Naive thymus-derived CD4-positive, alpha-beta T cell (primary cell): ENCODE results near the gene SFMBT2. TPM values are rescaled to one million over a fixed set of nuclear protein-coding genes. Genes with fewer than 3 reads are reported as not detected.

Experiments
- ATAC-seq: fragments of 150-1000 bp; cut with Tn5 transposase; 2 replicates; pipeline ENCODE4 v1.10.0; 2021; ENCODE audit warnings: mild to moderate bottlenecking, moderate library complexity
- CTCF ChIA-PET: fragments of 350-600 bp; sonication (Branson Sonifier 250); formaldehyde crosslinking; loops from one replicate; lab custom pipeline; 2021; ENCODE audit warnings: antibody characterized with exemption; lab: Charles Lee
- POLR2A ChIA-PET: fragments of 350-600 bp; sonication (Branson Sonifier 250); formaldehyde crosslinking; loops from one replicate; lab custom pipeline; 2021; ENCODE audit warnings: antibody characterized with exemption, inconsistent platforms; lab: Charles Lee
- DNase-seq, 9 donors: peaks; one replicate each; pipeline versions ENCODE4 v3.0.0 to v3.0.0-alpha.2; 2020 to 2022; ENCODE audit warnings: mixed read lengths in 1 of 9
- H3K27ac ChIP-seq: one replicate; pipeline ENCODE4 v1.7.0; 2013; ENCODE audit warnings: mild to moderate bottlenecking, low read depth, low read length, moderate library complexity
- H3K27me3 ChIP-seq, 2 donors: one replicate each; pipeline ENCODE4 v1.7.0; 2013; ENCODE audit warnings: low read length in 2 of 2, mild to moderate bottlenecking in 2 of 2, moderate library complexity in 2 of 2; ENCODE audit not compliant: control insufficient read depth in 2 of 2, insufficient read depth in 2 of 2
- H3K36me3 ChIP-seq, 3 experiments: 1 replicate in 2 of 3; 2 replicates in 1 of 3; pipeline ENCODE4 v1.7.0; 2013; ENCODE audit warnings: low read length in 3 of 3, mild to moderate bottlenecking in 3 of 3, moderate library complexity in 1 of 3; ENCODE audit not compliant: insufficient read depth in 3 of 3, control insufficient read depth in 2 of 3
- H3K4me1 ChIP-seq, 2 donors: one replicate each; pipeline ENCODE4 v1.7.0; 2013; ENCODE audit warnings: low read length in 2 of 2, mild to moderate bottlenecking in 2 of 2, moderate library complexity in 1 of 2; ENCODE audit not compliant: control insufficient read depth in 2 of 2, insufficient read depth in 2 of 2
- H3K4me3 ChIP-seq: 2 replicates; pipeline ENCODE4 v1.7.0; 2013; ENCODE audit warnings: mild to moderate bottlenecking, low read length
- H3K9me3 ChIP-seq, 3 experiments: 1 replicate in 2 of 3; 2 replicates in 1 of 3; pipeline ENCODE4 v1.7.0; 2013; ENCODE audit warnings: low read length in 3 of 3; ENCODE audit not compliant: control insufficient read depth in 2 of 3
- H3K27ac Mint-ChIP-seq, 9 donors: one replicate each; pipeline ENCODE4 v1.8.0; 2020 to 2022; ENCODE audit warnings: mixed read lengths in 9 of 9, mild to moderate bottlenecking in 8 of 9, moderate library complexity in 5 of 9, inconsistent platforms in 2 of 9
- H3K27me3 Mint-ChIP-seq, 5 donors: one replicate each; pipeline ENCODE4 v1.8.0; 2021 to 2022; ENCODE audit warnings: mixed read lengths in 5 of 5, mild to moderate bottlenecking in 1 of 5
- H3K36me3 Mint-ChIP-seq, 5 donors: one replicate each; pipeline ENCODE4 v1.8.0; 2020 to 2022; ENCODE audit warnings: mixed read lengths in 5 of 5, mild to moderate bottlenecking in 3 of 5, inconsistent platforms in 1 of 5
- H3K4me1 Mint-ChIP-seq, 7 donors: one replicate each; pipeline ENCODE4 v1.8.0; 2020 to 2022; ENCODE audit warnings: mixed read lengths in 7 of 7, mild to moderate bottlenecking in 3 of 7, inconsistent platforms in 1 of 7
- H3K4me3 Mint-ChIP-seq, 10 donors: one replicate each; pipeline ENCODE4 v1.8.0; 2020 to 2022; ENCODE audit warnings: mild to moderate bottlenecking in 10 of 10, mixed read lengths in 10 of 10, moderate library complexity in 6 of 10, inconsistent platforms in 2 of 10
- H3K9me3 Mint-ChIP-seq, 11 donors: one replicate each; pipeline ENCODE4 v1.8.0; 2020 to 2022; ENCODE audit warnings: mixed read lengths in 11 of 11, mild to moderate bottlenecking in 4 of 11, inconsistent platforms in 1 of 11, moderate library complexity in 1 of 11
- intact Hi-C, 2 donors: fragments of 100-400 bp; cut with micrococcal nuclease; formaldehyde crosslinking; loops; one replicate each; pipeline ENCODE4 v1.15.1; 2023
- polyA plus RNA-seq, 2 donors: library from polyadenylated mRNA; unstranded; fragments of 300-500 nt; fragmentation: Illumina TruSeq; gene quantifications; one replicate each; pipeline ENCODE4 v1.2.3, GENCODE V29; 2021
- total RNA-seq, 6 experiments: library from RNA in 5 of 6; stranded (reverse) in 5 of 6; gene quantifications; 1 replicate in 5 of 6; 2 replicates in 1 of 6; pipeline ENCODE4 v1.2.3 and lab custom pipeline; 2021 to 2026

SFMBT2 gene
- total and polyA plus RNA-seq, 7 experiments from 2014 or later: 7.4 to 50.9 (median 39.2) TPM

- no peak for ATAC-seq
- ChIA-PET CTCF (interaction anchor here (1.5 kb wide), 1 partner anchor 35 kb away, joined by 3 read pairs; no protein-coding TSS in a partner anchor), POLR2A (no interaction called here)
- peak overlapping the region in 1 of 10 donors; percentile 57 for H3K4me3 Mint-ChIP-seq
- peaks cover 22 to 79% (median 67%) of the 10 kb centered on the region in 5 donors for H3K36me3 Mint-ChIP-seq
- no peaks in the 10 kb centered on the region for H3K27me3 ChIP-seq
- no peaks in the 10 kb centered on the region for H3K27me3 Mint-ChIP-seq
- H3K27ac Mint-ChIP-seq: peak overlapping the region in 4 of 9 donors; percentile 20 to 69 (median 34)
- H3K4me3 ChIP-seq: no peak overlapping the region
- H3K4me1 Mint-ChIP-seq: peaks cover 17 to 45% (median 24%) of the 10 kb centered on the region in 7 donors
- H3K4me1 ChIP-seq: peaks cover 0 to 3% of the 10 kb centered on the region in 2 donors
- intact Hi-C loops: no loop called here
- H3K9me3 Mint-ChIP-seq: peaks cover 0 to 14% (median 6%) of the 10 kb centered on the region in 11 donors
- no peak overlapping the region for H3K27ac ChIP-seq
- no peaks in the 10 kb centered on the region for H3K9me3 ChIP-seq
- H3K36me3 ChIP-seq: peaks cover 0 to 19% (median 4%) of the 10 kb centered on the region in 3 experiments
- DNase-seq: no peak
Observed at GRCh38 chr10:7234109-7234508, 176.7 kb downstream of the SFMBT2 start.

DNA sequence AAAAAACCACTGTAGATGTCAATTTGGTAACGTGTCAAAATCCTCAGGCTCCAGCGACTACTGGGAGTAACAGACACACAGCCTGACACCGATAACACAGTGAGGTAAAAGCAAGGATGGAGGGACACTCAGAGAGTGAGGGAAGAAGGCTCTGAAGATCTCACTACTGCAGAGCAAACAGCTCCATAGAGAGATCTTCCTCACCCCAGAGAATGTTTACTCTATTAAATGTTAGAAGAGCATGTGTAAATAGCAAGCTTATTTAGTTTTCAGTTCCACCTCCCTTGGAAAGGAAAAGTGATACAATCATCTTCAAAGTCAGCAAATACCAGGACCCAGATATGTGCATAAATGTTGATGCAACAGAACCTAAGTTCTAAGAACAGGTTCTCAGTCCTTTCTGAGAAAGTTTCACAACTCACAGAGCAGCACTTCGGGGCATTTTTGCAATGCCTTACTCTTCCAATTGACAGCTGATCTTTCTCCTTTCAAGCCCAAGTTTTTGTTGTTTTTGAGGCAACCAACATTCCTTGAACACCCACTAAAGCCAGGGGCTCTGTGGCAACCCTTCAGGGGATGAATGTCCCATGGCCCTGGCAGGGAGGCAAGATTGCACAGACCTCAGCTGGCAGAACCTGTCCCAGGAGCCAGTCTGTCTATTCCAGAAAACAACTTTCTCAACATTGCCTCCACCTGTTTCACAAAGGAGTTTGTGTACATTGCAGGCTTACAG is 177.4 kb downstream of the SFMBT2 start:
- no peak for ATAC-seq
- Histone ChIP-seq H3K9me3 (no peaks in the 10 kb centered on the region), H3K27ac (no peak overlapping the region), H3K4me3 (no peak overlapping the region), H3K27me3 (no peaks in the 10 kb centered on the region), H3K36me3 (peaks cover 0 to 19% (median 4%) of the 10 kb centered on the region in 3 experiments), H3K4me1 (no peaks in the 10 kb centered on the region)
- no peak for DNase-seq
- intact Hi-C loops: no loop called here
- Mint-ChIP-seq H3K4me3 (peak overlapping the region in 1 of 10 donors; percentile 57), H3K9me3 (peaks cover 0 to 14% (median 6%) of the 10 kb centered on the region in 11 donors), H3K36me3 (peaks cover 22 to 81% (median 69%) of the 10 kb centered on the region in 5 donors), H3K27ac (peak overlapping the region in 6 of 9 donors; percentile 11 to 64 (median 34)), H3K27me3 (no peaks in the 10 kb centered on the region), H3K4me1 (peaks cover 13 to 41% (median 23%) of the 10 kb centered on the region in 7 donors)
- ChIA-PET CTCF (interaction anchor here (1.5 kb wide), 1 partner anchor 36 kb away, joined by 3 read pairs; no protein-coding TSS in a partner anchor), POLR2A (no interaction called here)

- peaks cover 0 to 15% (median 5%) of the 10 kb centered on the region in 11 donors for H3K9me3 Mint-ChIP-seq
- Histone ChIP-seq H3K36me3 (peaks cover 4 to 32% (median 8%) of the 10 kb centered on the region in 3 experiments), H3K4me1 (no peaks in the 10 kb centered on the region), H3K27me3 (no peaks in the 10 kb centered on the region), H3K4me3 (no peak overlapping the region), H3K27ac (no peak overlapping the region), H3K9me3 (no peaks in the 10 kb centered on the region)
- intact Hi-C loops: no loop called here
- H3K27me3 Mint-ChIP-seq: no peaks in the 10 kb centered on the region
- H3K27ac Mint-ChIP-seq: peak overlapping the region in 3 of 9 donors; percentile 6 to 31 (median 9)
- ATAC-seq: no peak
- peaks cover 6 to 33% (median 17%) of the 10 kb centered on the region in 7 donors for H3K4me1 Mint-ChIP-seq
- DNase-seq: no peak
- CTCF ChIA-PET: interaction anchor here (1.5 kb wide), 1 partner anchor 111 kb away, joined by 3 read pairs; no protein-coding TSS in a partner anchor
- POLR2A ChIA-PET: no interaction called here
- H3K4me3 Mint-ChIP-seq: no peak overlapping the region
- H3K36me3 Mint-ChIP-seq: peaks cover 22 to 83% (median 72%) of the 10 kb centered on the region in 5 donors
Observed at GRCh38 chr10:7231509-7232414, 179.1 kb downstream of the SFMBT2 start.

GRCh38 chr10:7230951-7231350 is 179.9 kb downstream of the SFMBT2 start:
- Mint-ChIP-seq H3K27ac (peak overlapping the region in 2 of 9 donors; percentile 6 to 32), H3K4me1 (peaks cover 6 to 28% (median 17%) of the 10 kb centered on the region in 7 donors), H3K9me3 (peaks cover 0 to 12% (median 3%) of the 10 kb centered on the region in 11 donors), H3K4me3 (no peak overlapping the region), H3K27me3 (no peaks in the 10 kb centered on the region), H3K36me3 (peaks cover 28 to 83% (median 72%) of the 10 kb centered on the region in 5 donors)
- Histone ChIP-seq H3K27ac (no peak overlapping the region), H3K4me3 (no peak overlapping the region), H3K9me3 (peaks cover 0 to 2% (median 0%) of the 10 kb centered on the region in 3 experiments), H3K4me1 (no peaks in the 10 kb centered on the region), H3K27me3 (no peaks in the 10 kb centered on the region), H3K36me3 (peaks cover 6 to 40% (median 8%) of the 10 kb centered on the region in 3 experiments)
- ATAC-seq (no peak), DNase-seq (no peak)
- CTCF ChIA-PET: interaction anchor here (1.5 kb wide), 1 partner anchor 110 kb away, joined by 3 read pairs; no protein-coding TSS in a partner anchor
- POLR2A ChIA-PET: no interaction called here
- intact Hi-C loops: no loop called here

DNA sequence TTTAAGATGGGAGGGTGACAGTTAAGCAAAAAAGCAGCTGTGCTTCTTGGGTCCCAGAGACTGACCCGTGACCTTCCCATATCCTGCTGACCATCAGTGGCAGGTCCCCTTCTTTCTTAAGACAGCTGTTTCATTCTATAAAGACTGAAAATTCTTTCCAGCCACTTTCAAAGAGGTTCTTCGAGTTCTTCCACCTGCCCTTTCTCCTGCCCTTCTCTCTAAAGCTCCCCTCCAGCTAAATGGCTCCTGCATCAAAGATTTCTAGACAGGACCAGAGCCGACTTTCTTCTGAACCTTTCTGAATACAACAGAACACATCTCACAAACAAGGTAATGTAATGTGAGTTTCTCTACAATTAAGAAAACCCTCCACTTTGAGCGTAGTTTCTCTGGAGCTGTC is 180.8 kb downstream of the SFMBT2 start:
- peaks cover 31 to 83% (median 72%) of the 10 kb centered on the region in 5 donors for H3K36me3 Mint-ChIP-seq
- Histone ChIP-seq H3K27ac (no peak overlapping the region), H3K4me1 (no peaks in the 10 kb centered on the region), H3K27me3 (no peaks in the 10 kb centered on the region), H3K4me3 (no peak overlapping the region), H3K9me3 (peaks cover 0 to 6% (median 0%) of the 10 kb centered on the region in 3 experiments), H3K36me3 (peaks cover 6 to 49% (median 8%) of the 10 kb centered on the region in 3 experiments)
- peaks cover 0 to 23% (median 11%) of the 10 kb centered on the region in 7 donors for H3K4me1 Mint-ChIP-seq
- ATAC-seq (no peak), DNase-seq (no peak)
- CTCF ChIA-PET: interaction anchor here (0.6 kb wide), 1 partner anchor 249 kb away, joined by 3 read pairs; no protein-coding TSS in a partner anchor
- intact Hi-C loops: no loop called here
- H3K27me3 Mint-ChIP-seq: no peaks in the 10 kb centered on the region
- H3K9me3 Mint-ChIP-seq: peaks cover 0 to 20% (median 7%) of the 10 kb centered on the region in 11 donors
- peak overlapping the region in 2 of 9 donors; percentile 27 to 59 for H3K27ac Mint-ChIP-seq
- H3K4me3 Mint-ChIP-seq: no peak overlapping the region
- POLR2A ChIA-PET: no interaction called here

- ChIA-PET CTCF (no interaction called here), POLR2A (no interaction called here)
- ATAC-seq (no peak), DNase-seq (no peak)
- no peak overlapping the region for H3K27ac Mint-ChIP-seq
- Histone ChIP-seq H3K27ac (no peak overlapping the region), H3K4me3 (no peak overlapping the region), H3K9me3 (peaks cover 0 to 19% (median 4%) of the 10 kb centered on the region in 3 experiments), H3K36me3 (peaks cover 6 to 62% (median 8%) of the 10 kb centered on the region in 3 experiments), H3K4me1 (no peaks in the 10 kb centered on the region), H3K27me3 (no peaks in the 10 kb centered on the region)
- H3K9me3 Mint-ChIP-seq: peaks cover 0 to 43% (median 23%) of the 10 kb centered on the region in 11 donors
- no peaks in the 10 kb centered on the region for H3K27me3 Mint-ChIP-seq
- no peak overlapping the region for H3K4me3 Mint-ChIP-seq
- H3K36me3 Mint-ChIP-seq: peaks cover 32 to 82% (median 69%) of the 10 kb centered on the region in 5 donors
- H3K4me1 Mint-ChIP-seq: no peaks in the 10 kb centered on the region
- intact Hi-C loops: no loop called here
Observed at GRCh38 chr10:7225133-7225532, 185.7 kb downstream of the SFMBT2 start.
